ENCODE data around the gene SSTR5.

SSTR5 gene

DNA sequence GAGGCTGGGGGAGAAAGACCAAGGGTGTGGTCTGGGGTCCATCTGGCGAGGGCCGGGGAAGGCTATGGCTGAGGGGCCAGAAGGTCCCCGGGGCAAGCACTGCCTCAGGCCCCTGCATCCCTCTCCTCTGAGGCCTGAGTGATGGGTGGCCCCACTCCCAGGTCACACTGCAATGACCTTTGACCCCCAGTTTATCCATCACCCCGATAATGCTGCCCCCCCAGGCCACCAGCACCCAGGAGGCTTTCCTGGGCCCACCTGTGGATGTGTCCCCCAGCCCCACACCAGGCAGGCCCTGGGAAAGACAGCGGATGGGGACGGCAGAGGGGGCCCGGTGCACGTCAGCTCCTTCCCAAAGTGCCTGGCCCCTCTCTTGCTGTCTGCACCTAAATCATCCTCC lies 57.8 kb downstream of the SSTR5 start:
- no peak for DNase-seq (ENCODE audit: low spot score)
- TF ChIP-seq CTCF (IDR thresholded peaks at IDR 0.05; ENCODE audit: extremely low read depth, missing control alignments): no peak
